ENCODE data around the gene PCDHB10.
"Not testable (repeated sequence)": the region's sequence is repeated elsewhere in the genome, so short reads cannot be mapped to it uniquely, and the experiment has no call there.

PCDHB10 gene

DNA sequence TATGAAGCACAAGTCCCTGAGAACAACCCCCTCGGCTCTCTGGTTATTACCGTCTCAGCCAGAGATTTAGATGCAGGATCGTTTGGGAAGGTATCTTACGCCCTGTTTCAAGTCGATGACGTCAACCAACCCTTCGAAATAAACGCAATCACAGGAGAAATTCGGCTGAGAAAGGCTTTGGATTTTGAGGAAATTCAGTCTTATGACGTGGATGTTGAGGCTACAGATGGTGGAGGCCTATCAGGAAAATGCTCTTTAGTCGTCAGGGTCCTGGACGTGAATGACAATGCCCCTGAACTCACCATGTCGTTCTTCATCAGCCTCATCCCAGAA, 41.2 kb upstream of the PCDHB10 start:
- TF ChIP-seq EZH2 (optimal IDR thresholded peaks at IDR 0.05; ENCODE audit: low read depth, low read length): no peak
- TF ChIP-seq EZH2phosphoT487 (IDR thresholded peaks at IDR 0.05; ENCODE audit: low read length): no peak
- TF ChIP-seq, protein P1, sequence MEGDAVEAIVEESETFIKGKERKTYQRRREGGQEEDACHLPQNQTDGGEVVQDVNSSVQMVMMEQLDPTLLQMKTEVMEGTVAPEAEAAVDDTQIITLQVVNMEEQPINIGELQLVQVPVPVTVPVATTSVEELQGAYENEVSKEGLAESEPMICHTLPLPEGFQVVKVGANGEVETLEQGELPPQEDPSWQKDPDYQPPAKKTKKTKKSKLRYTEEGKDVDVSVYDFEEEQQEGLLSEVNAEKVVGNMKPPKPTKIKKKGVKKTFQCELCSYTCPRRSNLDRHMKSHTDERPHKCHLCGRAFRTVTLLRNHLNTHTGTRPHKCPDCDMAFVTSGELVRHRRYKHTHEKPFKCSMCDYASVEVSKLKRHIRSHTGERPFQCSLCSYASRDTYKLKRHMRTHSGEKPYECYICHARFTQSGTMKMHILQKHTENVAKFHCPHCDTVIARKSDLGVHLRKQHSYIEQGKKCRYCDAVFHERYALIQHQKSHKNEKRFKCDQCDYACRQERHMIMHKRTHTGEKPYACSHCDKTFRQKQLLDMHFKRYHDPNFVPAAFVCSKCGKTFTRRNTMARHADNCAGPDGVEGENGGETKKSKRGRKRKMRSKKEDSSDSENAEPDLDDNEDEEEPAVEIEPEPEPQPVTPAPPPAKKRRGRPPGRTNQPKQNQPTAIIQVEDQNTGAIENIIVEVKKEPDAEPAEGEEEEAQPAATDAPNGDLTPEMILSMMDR (IDR thresholded peaks at IDR 0.05; ENCODE audit: low read length): no peak
- H2AFZ ChIP-seq (ENCODE audit: low read length): no peak overlapping the region
- no peak overlapping the region for H3K9ac ChIP-seq (ENCODE audit: low read length)
- H3K9me3 ChIP-seq (replicated peaks; ENCODE audit: insufficient read depth, low read length): no peaks in the 10 kb centered on the region
- H3K27ac ChIP-seq (ENCODE audit: low read length): no peak overlapping the region
- H3K4me3 ChIP-seq (ENCODE audit: low read length): no peak overlapping the region
- no peaks in the 10 kb centered on the region for H4K20me1 ChIP-seq (ENCODE audit: insufficient read depth, low read length)
- H3K36me3 ChIP-seq (replicated peaks; ENCODE audit: insufficient read depth, low read length): no peaks in the 10 kb centered on the region
- no peak overlapping the region for H3K4me2 ChIP-seq (ENCODE audit: low read depth, low read length)
- no peaks in the 10 kb centered on the region for H3K9me2 ChIP-seq (replicated peaks; ENCODE audit: insufficient read depth, low read length)
- no peaks in the 10 kb centered on the region for H3F3A ChIP-seq (ENCODE audit: insufficient read depth, low read length)
- no peak for DNase-seq
- H3K27me3 ChIP-seq (replicated peaks; ENCODE audit: insufficient read depth, low read length): no peaks in the 10 kb centered on the region
- H3K4me1 ChIP-seq (ENCODE audit: low read length): no peaks in the 10 kb centered on the region
- H3K79me2 ChIP-seq (ENCODE audit: low read length): no peaks in the 10 kb centered on the region

DNA sequence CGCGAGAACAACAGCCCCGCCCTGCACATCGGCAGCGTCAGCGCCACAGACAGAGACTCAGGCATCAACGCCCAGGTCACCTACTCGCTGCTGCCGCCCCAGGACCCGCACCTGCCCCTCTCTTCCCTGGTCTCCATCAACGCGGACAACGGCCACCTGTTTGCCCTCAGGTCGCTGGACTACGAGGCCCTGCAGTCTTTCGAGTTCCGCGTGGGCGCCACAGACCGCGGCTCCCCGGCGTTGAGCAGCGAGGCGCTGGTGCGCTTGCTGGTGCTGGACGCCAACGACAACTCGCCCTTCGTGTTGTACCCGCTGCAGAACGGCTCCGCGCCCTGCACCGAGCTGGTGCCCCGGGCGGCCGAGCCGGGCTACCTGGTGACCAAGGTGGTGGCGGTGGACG, 40.5 kb upstream of the PCDHB10 start:
- H3K9me2 ChIP-seq (replicated peaks; ENCODE audit: insufficient read depth, low read length); H4K20me1 ChIP-seq (ENCODE audit: insufficient read depth, low read length); H3K79me2 ChIP-seq (ENCODE audit: low read length); H3K27me3 ChIP-seq (replicated peaks; ENCODE audit: insufficient read depth, low read length); H3K27ac ChIP-seq (ENCODE audit: low read length); H3K4me1 ChIP-seq (ENCODE audit: low read length); H3K36me3 ChIP-seq (replicated peaks; ENCODE audit: insufficient read depth, low read length); H3K4me2 ChIP-seq (ENCODE audit: low read depth, low read length); DNase-seq; H2AFZ ChIP-seq (ENCODE audit: low read length); H3F3A ChIP-seq (ENCODE audit: insufficient read depth, low read length); H3K9me3 ChIP-seq (replicated peaks; ENCODE audit: insufficient read depth, low read length); H3K4me3 ChIP-seq (ENCODE audit: low read length); H3K9ac ChIP-seq (ENCODE audit: low read length): not testable (repeated sequence)

DNA sequence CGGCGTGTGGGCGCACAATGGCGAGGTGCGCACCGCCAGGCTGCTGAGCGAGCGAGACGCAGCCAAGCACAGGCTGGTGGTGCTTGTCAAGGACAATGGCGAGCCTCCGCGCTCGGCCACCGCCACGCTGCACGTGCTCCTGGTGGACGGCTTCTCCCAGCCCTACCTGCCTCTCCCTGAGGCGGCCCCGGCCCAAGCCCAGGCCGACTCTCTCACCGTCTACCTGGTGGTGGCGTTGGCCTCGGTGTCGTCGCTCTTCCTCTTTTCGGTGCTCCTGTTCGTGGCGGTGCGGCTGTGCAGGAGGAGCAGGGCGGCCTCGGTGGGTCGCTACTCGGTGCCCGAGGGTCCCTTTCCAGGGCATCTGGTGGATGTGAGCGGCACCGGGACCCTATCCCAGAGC, 40.1 kb upstream of the PCDHB10 start:
- H3K9me2 ChIP-seq (replicated peaks; ENCODE audit: insufficient read depth, low read length); H3K27ac ChIP-seq (ENCODE audit: low read length); H3F3A ChIP-seq (ENCODE audit: insufficient read depth, low read length); H3K4me1 ChIP-seq (ENCODE audit: low read length); H3K36me3 ChIP-seq (replicated peaks; ENCODE audit: insufficient read depth, low read length); H4K20me1 ChIP-seq (ENCODE audit: insufficient read depth, low read length); H3K4me3 ChIP-seq (ENCODE audit: low read length); H3K27me3 ChIP-seq (replicated peaks; ENCODE audit: insufficient read depth, low read length); DNase-seq; H3K79me2 ChIP-seq (ENCODE audit: low read length); H3K9me3 ChIP-seq (replicated peaks; ENCODE audit: insufficient read depth, low read length); H2AFZ ChIP-seq (ENCODE audit: low read length); H3K9ac ChIP-seq (ENCODE audit: low read length); H3K4me2 ChIP-seq (ENCODE audit: low read depth, low read length): not testable (repeated sequence)

DNA sequence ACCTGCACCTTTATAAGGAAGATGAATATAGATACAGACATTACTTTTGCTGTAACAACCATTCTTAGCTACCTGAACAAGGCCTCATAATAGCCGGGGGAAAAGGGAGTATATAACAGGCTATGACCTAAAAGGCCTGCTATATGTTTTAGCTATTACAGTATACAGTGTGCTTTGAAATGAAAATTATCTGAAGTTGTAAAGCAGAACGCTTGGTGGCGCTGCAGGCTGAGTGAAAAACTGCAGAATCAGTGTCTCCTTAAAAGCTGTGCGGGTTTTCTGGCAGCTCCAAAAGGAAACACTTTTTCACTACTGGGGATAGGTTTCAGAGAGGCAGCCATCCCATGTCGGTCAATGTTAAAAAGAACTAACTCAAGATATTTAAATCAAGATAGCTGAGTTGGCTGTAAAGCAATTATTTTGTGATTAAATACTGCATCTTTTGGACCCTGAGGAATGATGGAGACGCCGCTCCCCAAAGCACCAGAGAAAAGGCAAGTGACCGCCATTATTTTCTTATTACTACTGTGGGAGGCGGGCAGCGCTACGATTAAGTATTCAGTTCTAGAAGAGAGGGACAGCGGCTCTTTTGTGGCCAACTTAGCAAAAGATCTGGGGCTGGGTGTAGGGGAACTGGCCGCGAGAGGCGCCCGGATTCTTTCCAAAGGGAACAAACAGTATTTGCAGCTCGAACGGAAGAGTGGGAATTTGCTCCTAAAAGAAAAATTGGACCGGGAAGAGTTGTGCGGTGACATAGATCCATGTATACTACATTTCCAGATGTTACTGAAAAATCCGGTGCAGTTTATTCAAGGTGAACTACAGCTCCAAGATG, 36.4 kb upstream of the PCDHB10 start:
- Histone ChIP-seq H3K9me2 (replicated peaks; ENCODE audit: insufficient read depth, low read length) (no peaks in the 10 kb centered on the region), H3K9me3 (replicated peaks; ENCODE audit: insufficient read depth, low read length) (no peaks in the 10 kb centered on the region), H3K4me2 (ENCODE audit: low read depth, low read length) (no peak overlapping the region), H3K9ac (ENCODE audit: low read length) (no peak overlapping the region), H3K4me1 (ENCODE audit: low read length) (no peaks in the 10 kb centered on the region), H2AFZ (ENCODE audit: low read length) (no peak overlapping the region), H3K27me3 (replicated peaks; ENCODE audit: insufficient read depth, low read length) (no peaks in the 10 kb centered on the region), H4K20me1 (ENCODE audit: insufficient read depth, low read length) (no peaks in the 10 kb centered on the region), H3K36me3 (replicated peaks; ENCODE audit: insufficient read depth, low read length) (no peaks in the 10 kb centered on the region), H3K4me3 (ENCODE audit: low read length) (no peak overlapping the region), H3F3A (ENCODE audit: insufficient read depth, low read length) (no peaks in the 10 kb centered on the region), H3K27ac (ENCODE audit: low read length) (no peak overlapping the region), H3K79me2 (ENCODE audit: low read length) (no peaks in the 10 kb centered on the region)
- TF ChIP-seq, protein P1 (IDR thresholded peaks at IDR 0.05; ENCODE audit: low read length): peak; percentile 43
- no peak for TF ChIP-seq EZH2 (optimal IDR thresholded peaks at IDR 0.05; ENCODE audit: low read depth, low read length)
- DNase-seq: no peak

DNA sequence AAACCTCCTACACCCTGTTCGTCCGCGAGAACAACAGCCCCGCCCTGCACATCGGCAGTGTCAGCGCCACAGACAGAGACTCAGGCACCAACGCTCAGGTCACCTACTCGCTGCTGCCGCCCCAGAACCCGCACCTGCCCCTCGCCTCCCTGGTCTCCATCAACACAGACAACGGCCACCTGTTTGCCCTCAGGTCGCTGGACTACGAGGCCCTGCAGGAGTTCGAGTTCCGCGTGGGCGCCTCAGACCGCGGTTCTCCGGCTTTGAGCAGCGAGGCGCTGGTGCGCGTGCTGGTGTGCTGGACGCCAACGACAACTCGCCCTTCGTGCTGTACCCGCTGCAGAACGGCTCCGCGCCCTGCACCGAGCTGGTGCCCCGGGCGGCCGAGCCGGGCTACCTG, 34.8 kb upstream of the PCDHB10 start:
- not testable (repeated sequence) for H3K4me2 ChIP-seq (ENCODE audit: low read depth, low read length); H3K9me2 ChIP-seq (replicated peaks; ENCODE audit: insufficient read depth, low read length); H2AFZ ChIP-seq (ENCODE audit: low read length); DNase-seq; H4K20me1 ChIP-seq (ENCODE audit: insufficient read depth, low read length); H3K27ac ChIP-seq (ENCODE audit: low read length); H3K4me1 ChIP-seq (ENCODE audit: low read length); H3K9me3 ChIP-seq (replicated peaks; ENCODE audit: insufficient read depth, low read length); H3F3A ChIP-seq (ENCODE audit: insufficient read depth, low read length); H3K27me3 ChIP-seq (replicated peaks; ENCODE audit: insufficient read depth, low read length); H3K79me2 ChIP-seq (ENCODE audit: low read length); H3K9ac ChIP-seq (ENCODE audit: low read length); H3K36me3 ChIP-seq (replicated peaks; ENCODE audit: insufficient read depth, low read length); H3K4me3 ChIP-seq (ENCODE audit: low read length)

DNA sequence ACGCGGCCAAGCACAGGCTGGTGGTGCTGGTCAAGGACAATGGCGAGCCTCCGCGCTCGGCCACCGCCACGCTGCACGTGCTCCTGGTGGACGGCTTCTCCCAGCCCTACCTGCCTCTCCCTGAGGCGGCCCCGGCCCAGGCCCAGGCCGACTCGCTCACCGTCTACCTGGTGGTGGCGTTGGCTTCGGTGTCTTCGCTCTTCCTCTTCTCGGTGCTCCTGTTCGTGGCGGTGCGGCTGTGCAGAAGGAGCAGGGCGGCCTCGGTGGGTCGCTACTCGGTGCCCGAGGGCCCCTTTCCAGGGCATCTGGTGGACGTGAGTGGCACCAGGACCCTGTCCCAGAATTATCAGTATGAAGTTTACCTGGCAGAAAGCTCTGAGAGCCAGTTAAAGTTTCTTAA, 34.3 kb upstream of the PCDHB10 start:
- not testable (repeated sequence) for H3K27ac ChIP-seq (ENCODE audit: low read length); H4K20me1 ChIP-seq (ENCODE audit: insufficient read depth, low read length); H3F3A ChIP-seq (ENCODE audit: insufficient read depth, low read length); H3K9me2 ChIP-seq (replicated peaks; ENCODE audit: insufficient read depth, low read length); H3K27me3 ChIP-seq (replicated peaks; ENCODE audit: insufficient read depth, low read length); H3K9me3 ChIP-seq (replicated peaks; ENCODE audit: insufficient read depth, low read length); H3K4me1 ChIP-seq (ENCODE audit: low read length); H3K9ac ChIP-seq (ENCODE audit: low read length); H2AFZ ChIP-seq (ENCODE audit: low read length); H3K79me2 ChIP-seq (ENCODE audit: low read length); H3K4me2 ChIP-seq (ENCODE audit: low read depth, low read length); H3K36me3 ChIP-seq (replicated peaks; ENCODE audit: insufficient read depth, low read length); DNase-seq; H3K4me3 ChIP-seq (ENCODE audit: low read length)
